WTC11 (cell line): ENCODE data around the gene MAP3K5. TPM values are rescaled to one million over a fixed set of nuclear protein-coding genes. Genes with fewer than 3 reads are reported as not detected.

Experiments
- ATAC-seq: fragments of 200-7000 bp; cut with Tn5 transposase; 2 replicates; pipeline ENCODE4 v1.10.0; 2021; ENCODE audit warnings: mild to moderate bottlenecking, moderate library complexity
- CTCF ChIA-PET: fragments of 300-600 bp; sonication (Branson Sonifier 250); formaldehyde crosslinking; loops from one replicate; lab custom pipeline; 2021; ENCODE audit warnings: antibody characterized with exemption; lab: Charles Lee
- POLR2A ChIA-PET: fragments of 350-600 bp; sonication (Branson Sonifier 250); formaldehyde crosslinking; loops from one replicate; lab custom pipeline; 2021; ENCODE audit warnings: antibody characterized with exemption; lab: Charles Lee
- DNase-seq: peaks from one replicate; pipeline ENCODE4 v3.0.0; 2021; ENCODE audit warnings: low spot score
- H3K27ac Mint-ChIP-seq: 2 replicates; pipeline ENCODE4 v1.8.0; 2021; ENCODE audit warnings: mixed read lengths
- H3K27me3 Mint-ChIP-seq: 2 replicates; pipeline ENCODE4 v1.8.0; 2021; ENCODE audit warnings: low read depth, mild to moderate bottlenecking, moderate library complexity, mixed read lengths
- H3K36me3 Mint-ChIP-seq: 2 replicates; pipeline ENCODE4 v1.8.0; 2021; ENCODE audit warnings: mixed read lengths
- H3K4me1 Mint-ChIP-seq: 2 replicates; pipeline ENCODE4 v1.8.0; 2022; ENCODE audit warnings: mixed read lengths
- H3K4me3 Mint-ChIP-seq: 2 replicates; pipeline ENCODE4 v1.8.0; 2021; ENCODE audit warnings: mild to moderate bottlenecking, moderate library complexity, mixed read lengths
- H3K9me3 Mint-ChIP-seq: 2 replicates; pipeline ENCODE4 v1.8.0; 2021; ENCODE audit warnings: mixed read lengths
- ATF3 ChIP-seq: sonication (generic); formaldehyde crosslinking; conservative IDR thresholded peaks from 2 replicates; pipeline ENCODE4 v1.8.1; 2022; ENCODE audit warnings: mild to moderate bottlenecking, missing genetic modification reagents
- CBFB ChIP-seq: sonication (generic); formaldehyde crosslinking; IDR thresholded peaks from 2 replicates; pipeline ENCODE4 v1.8.1; 2022; ENCODE audit warnings: mild to moderate bottlenecking, low read depth, missing genetic modification reagents
- CDX4 ChIP-seq: fragments of 250-450 bp; sonication (Bioruptor Pico); IDR thresholded peaks from 2 replicates; pipeline ENCODE4 v1.9.0; 2021; ENCODE audit warnings: moderate library complexity, mild to moderate bottlenecking, inconsistent platforms, borderline replicate concordance
- CREM ChIP-seq: sonication (generic); formaldehyde crosslinking; IDR thresholded peaks from 2 replicates; pipeline ENCODE4 v1.8.1; 2022; ENCODE audit warnings: mild to moderate bottlenecking, missing genetic modification reagents, moderate library complexity
- CTCF ChIP-seq: fragments of 200-600 bp; IDR thresholded peaks from 2 replicates; pipeline ENCODE4 v1.8.0; 2022; ENCODE audit warnings: antibody characterized with exemption
- ESRRA ChIP-seq: sonication (generic); formaldehyde crosslinking; IDR thresholded peaks from 2 replicates; pipeline ENCODE4 v1.8.1; 2022; ENCODE audit warnings: mild to moderate bottlenecking, missing genetic modification reagents, borderline replicate concordance
- FOXK1 ChIP-seq: sonication (generic); formaldehyde crosslinking; IDR thresholded peaks from 2 replicates; pipeline ENCODE4 v1.8.0; 2022; ENCODE audit warnings: mild to moderate bottlenecking, moderate library complexity, missing genetic modification reagents
- GRHL2 ChIP-seq: fragments of 250-450 bp; sonication (Bioruptor Pico); IDR thresholded peaks from 2 replicates; pipeline ENCODE4 v1.8.0; 2022; ENCODE audit warnings: mild to moderate bottlenecking, moderate library complexity; ENCODE audit not compliant: insufficient replicate concordance, severe bottlenecking
- IRF1 ChIP-seq: sonication (generic); formaldehyde crosslinking; IDR thresholded peaks from 2 replicates; pipeline ENCODE4 v1.8.0; 2023; ENCODE audit warnings: missing genetic modification reagents
- KAT7 ChIP-seq: sonication (generic); formaldehyde crosslinking; IDR thresholded peaks from 2 replicates; pipeline ENCODE4 v1.8.1; 2023; ENCODE audit warnings: missing genetic modification reagents, mild to moderate bottlenecking, borderline replicate concordance
- MAX ChIP-seq: sonication (generic); formaldehyde crosslinking; IDR thresholded peaks from 2 replicates; pipeline ENCODE4 v1.8.0; 2022; ENCODE audit warnings: mild to moderate bottlenecking, missing genetic modification reagents
- NFATC4 ChIP-seq: fragments of 250-450 bp; sonication (Bioruptor Pico); IDR thresholded peaks from 2 replicates; pipeline ENCODE4 v1.9.0; 2021; ENCODE audit warnings: mild to moderate bottlenecking
- NR2C2 ChIP-seq: sonication (generic); formaldehyde crosslinking; IDR thresholded peaks from 2 replicates; pipeline ENCODE4 v1.8.0; 2022; ENCODE audit warnings: mild to moderate bottlenecking, missing genetic modification reagents
- OVOL2 ChIP-seq: fragments of 250-450 bp; sonication (Bioruptor Pico); IDR thresholded peaks from 2 replicates; pipeline ENCODE4 v1.9.0; 2021; ENCODE audit warnings: mild to moderate bottlenecking, borderline replicate concordance
- PREB ChIP-seq: sonication (generic); formaldehyde crosslinking; IDR thresholded peaks from 2 replicates; pipeline ENCODE4 v1.8.1; 2022; ENCODE audit warnings: mild to moderate bottlenecking, missing genetic modification reagents, moderate library complexity, borderline replicate concordance
- SP1 ChIP-seq: sonication (generic); formaldehyde crosslinking; conservative IDR thresholded peaks from 2 replicates; pipeline ENCODE4 v1.8.1; 2022; ENCODE audit warnings: missing genetic modification reagents
- USF1 ChIP-seq: sonication (generic); formaldehyde crosslinking; IDR thresholded peaks from 2 replicates; pipeline ENCODE4 v1.8.0; 2022; ENCODE audit warnings: mild to moderate bottlenecking, missing genetic modification reagents
- ZBTB21 ChIP-seq: sonication (generic); formaldehyde crosslinking; IDR thresholded peaks from 2 replicates; pipeline ENCODE4 v1.8.1; 2023; ENCODE audit warnings: mild to moderate bottlenecking, missing genetic modification reagents, borderline replicate concordance
- ZNF121 ChIP-seq: sonication (generic); formaldehyde crosslinking; IDR thresholded peaks from 2 replicates; pipeline ENCODE4 v1.8.0; 2023; ENCODE audit warnings: missing genetic modification reagents
- ZNF219 ChIP-seq: sonication (generic); formaldehyde crosslinking; IDR thresholded peaks from 2 replicates; pipeline ENCODE4 v1.8.0; 2023; ENCODE audit warnings: missing genetic modification reagents, mild to moderate bottlenecking, borderline replicate concordance
- ZNF317 ChIP-seq: sonication (generic); formaldehyde crosslinking; IDR thresholded peaks from 2 replicates; pipeline ENCODE4 v1.8.1; 2023; ENCODE audit warnings: low read depth, mild to moderate bottlenecking, moderate library complexity, missing genetic modification reagents, borderline replicate concordance
- ZNF512 ChIP-seq: sonication (generic); formaldehyde crosslinking; IDR thresholded peaks from 2 replicates; pipeline ENCODE4 v1.8.1; 2022; ENCODE audit warnings: missing genetic modification reagents, borderline replicate concordance
- ZNF671 ChIP-seq: fragments of 250-450 bp; sonication (Bioruptor Pico); IDR thresholded peaks from 2 replicates; pipeline ENCODE4 v1.8.0; 2021; ENCODE audit warnings: mild to moderate bottlenecking
- total RNA-seq: library from RNA; stranded (reverse); gene quantifications from 3 replicates; pipeline ENCODE4 v1.2.3, GENCODE V29; 2021

MAP3K5 gene
- total RNA-seq, 1 experiment from 2014 or later = 1.6 TPM

- TF ChIP-seq CTCF (no peak), IRF1 (CRISPR knock-in tag) (no peak), ZNF317 (CRISPR knock-in tag) (no peak), GRHL2 (CRISPR knock-in tag) (no peak)
Observed at GRCh38 chr6:136571065-136571464, 221.2 kb downstream of the MAP3K5 start (continued).

- TF ChIP-seq NFATC4 (CRISPR knock-in tag) (no peak), FOXK1 (CRISPR knock-in tag) (no peak), ATF3 (CRISPR knock-in tag) (no peak), SP1 (CRISPR knock-in tag) (no peak), CREM (CRISPR knock-in tag) (no peak), CDX4 (CRISPR knock-in tag) (no peak), ZBTB21 (no peak), MAX (no peak), OVOL2 (CRISPR knock-in tag) (no peak), USF1 (CRISPR knock-in tag) (no peak)
- no peak for DNase-seq
- no peak for ATAC-seq
- peaks cover 30% of the 10 kb centered on the region for H3K9me3 Mint-ChIP-seq
- H3K4me3 Mint-ChIP-seq = no peak overlapping the region
- H3K27ac Mint-ChIP-seq = no peak overlapping the region
- peaks cover 3% of the 10 kb centered on the region; the same call in 1 of the 2 replicates for H3K4me1 Mint-ChIP-seq
- CTCF ChIA-PET = no interaction called here
- no peaks in the 10 kb centered on the region for H3K27me3 Mint-ChIP-seq
- POLR2A ChIA-PET = no interaction called here
- peaks cover 26% of the 10 kb centered on the region for H3K36me3 Mint-ChIP-seq
Observed at GRCh38 chr6:136568129-136568528, 224.1 kb downstream of the MAP3K5 start.

- Mint-ChIP-seq H3K4me1 (peaks cover 3% of the 10 kb centered on the region; the same call in 1 of the 2 replicates), H3K27ac (no peak overlapping the region)
- CTCF ChIA-PET = interaction anchor here (2.0 kb wide), 1 partner anchor 17 kb away, joined by 14 read pairs; the partner anchor contains the start of gene MAP7
- no peak for ATAC-seq
- no peak for DNase-seq
- POLR2A ChIA-PET = no interaction called here
- TF ChIP-seq ZNF219 (CRISPR knock-in tag) (no peak), CBFB (CRISPR knock-in tag) (no peak), ZNF512 (no peak), ZNF671 (no peak), KAT7 (CRISPR knock-in tag) (no peak), NR2C2 (CRISPR knock-in tag) (no peak), ZNF121 (CRISPR knock-in tag) (no peak), ESRRA (CRISPR knock-in tag) (no peak), PREB (CRISPR knock-in tag) (no peak)
- TF ChIP-seq, all 79 proteins: peak for 0
- Mint-ChIP-seq H3K4me3 (no peak overlapping the region), H3K27me3 (no peaks in the 10 kb centered on the region), H3K9me3 (peaks cover 29% of the 10 kb centered on the region), H3K36me3 (peaks cover 26% of the 10 kb centered on the region)
Observed at GRCh38 chr6:136567688-136568087, 224.6 kb downstream of the MAP3K5 start.
